H1 (cell line): ENCODE results near the gene EGFR. TPM values are rescaled to one million over a fixed set of nuclear protein-coding genes. Genes with fewer than 3 reads are reported as not detected.

ENCODE experiments used
- CTCF ChIA-PET: fragments of 300-600 bp; sonication (Branson Sonifier 250); formaldehyde crosslinking; loops from one replicate; lab custom pipeline; 2021; ENCODE audit not compliant: partially characterized antibody; lab: Charles Lee
- POLR2A ChIA-PET: fragments of 300-600 bp; sonication (Branson Sonifier 250); formaldehyde crosslinking; loops from one replicate; lab custom pipeline; 2021; ENCODE audit warnings: inconsistent platforms; ENCODE audit not compliant: partially characterized antibody; lab: Charles Lee
- DNase-seq, 2 experiments: peaks; one replicate each; pipeline versions ENCODE4 v3.0.0 to v3.0.0-alpha.2; 2010 to 2022; ENCODE audit warnings: low spot score in 2 of 2, low read depth in 1 of 2, mixed read lengths in 1 of 2
- FAIRE-seq: peaks from 2 replicates; lab custom pipeline; 2011; peaks lifted over from hg19 to GRCh38; lab: Jason Lieb, UNC
- H2AFZ ChIP-seq: 2 replicates; pipeline ENCODE4 v1.8.1; 2012; ENCODE audit warnings: low read length, inconsistent platforms
- H2AK5ac ChIP-seq: 2 replicates; pipeline ENCODE4 v1.6.1; 2013; ENCODE audit warnings: low read depth, low read length
- H2BK120ac ChIP-seq: replicated peaks from 2 replicates; pipeline ENCODE3; 2013; ENCODE audit warnings: low read depth, low read length, inconsistent platforms
- H2BK12ac ChIP-seq: 2 replicates; pipeline ENCODE4 v1.6.1; 2013; ENCODE audit warnings: low read depth, low read length
- H2BK15ac ChIP-seq: 2 replicates; pipeline ENCODE4 v1.6.1; 2013; ENCODE audit warnings: low read length
- H2BK20ac ChIP-seq: 2 replicates; pipeline ENCODE4 v1.6.1; 2013; ENCODE audit warnings: low read length
- H2BK5ac ChIP-seq: 2 replicates; pipeline ENCODE4 v1.6.1; 2013; ENCODE audit warnings: low read depth, low read length
- H3K14ac ChIP-seq: 2 replicates; pipeline ENCODE4 v1.6.1; 2013; ENCODE audit warnings: inconsistent platforms; ENCODE audit not compliant: insufficient read length
- H3K18ac ChIP-seq: 2 replicates; pipeline ENCODE4 v1.6.1; 2013; ENCODE audit warnings: low read length; ENCODE audit errors: extremely low read depth
- H3K23ac ChIP-seq: 2 replicates; pipeline ENCODE4 v1.6.1; 2013; ENCODE audit warnings: inconsistent platforms; ENCODE audit not compliant: insufficient read length
- H3K23me2 ChIP-seq: 2 replicates; pipeline ENCODE4 v1.6.1; 2013; ENCODE audit warnings: low read depth, low read length
- H3K27ac ChIP-seq: 2 replicates; pipeline ENCODE4 v1.6.1; 2011; ENCODE audit warnings: low read depth, low read length, inconsistent platforms
- H3K27me3 ChIP-seq, 4 experiments: replicated peaks in 1 of 4; 1 replicate in 1 of 4; 2 replicates in 3 of 4; pipeline versions ENCODE4 v1.6.1 to v1.8.1; 2011 to 2013; ENCODE audit warnings: low read length in 3 of 4, mild to moderate bottlenecking in 3 of 4, inconsistent platforms in 2 of 4, mixed read lengths in 2 of 4, moderate library complexity in 1 of 4; ENCODE audit not compliant: control insufficient read depth in 3 of 4, insufficient read depth in 3 of 4; ENCODE audit errors: extremely low read depth in 1 of 4
- H3K36me3 ChIP-seq, 4 experiments: 2 replicates each; pipeline versions ENCODE4 v1.6.1 to v1.8.1; 2011 to 2013; ENCODE audit warnings: mild to moderate bottlenecking in 4 of 4, low read length in 3 of 4, moderate library complexity in 2 of 4, control low read depth in 1 of 4, inconsistent platforms in 1 of 4; ENCODE audit not compliant: insufficient read depth in 4 of 4, control insufficient read depth in 2 of 4
- H3K4ac ChIP-seq: replicated peaks from 2 replicates; pipeline ENCODE3; 2013; ENCODE audit warnings: low read length, low read depth, mixed read lengths, inconsistent platforms; ENCODE audit not compliant: insufficient read length
- H3K4me1 ChIP-seq, 4 experiments: replicated peaks in 1 of 4; 1 replicate in 1 of 4; 2 replicates in 3 of 4; pipeline versions ENCODE4 v1.6.1 to v1.8.1; 2011 to 2013; ENCODE audit warnings: low read length in 3 of 4, inconsistent platforms in 2 of 4, mixed read lengths in 1 of 4; ENCODE audit not compliant: insufficient read depth in 4 of 4, control insufficient read depth in 3 of 4
- H3K4me2 ChIP-seq, 2 experiments: 2 replicates each; pipeline versions ENCODE4 v1.6.1 to v1.8.1; 2011 to 2013; ENCODE audit warnings: low read depth in 2 of 2, low read length in 2 of 2, control low read depth in 1 of 2, inconsistent platforms in 1 of 2, mild to moderate bottlenecking in 1 of 2; ENCODE audit not compliant: insufficient read depth in 1 of 2
- H3K4me3 ChIP-seq, 4 experiments: fragments of 200-600, 300-600 bp in 1 of 4; sonication (generic), shearing (Covaris generic), sonication (Bioruptor Twin) in 1 of 4; 2 replicates each; pipeline versions ENCODE4 v1.5.1 to v1.8.1; 2011 to 2016; ENCODE audit warnings: low read length in 4 of 4, low read depth in 3 of 4, control low read depth in 2 of 4, inconsistent platforms in 2 of 4, mild to moderate bottlenecking in 2 of 4, mixed read lengths in 1 of 4, moderate library complexity in 1 of 4; ENCODE audit not compliant: insufficient read depth in 2 of 4; ENCODE audit errors: extremely low read depth in 1 of 4
- H3K56ac ChIP-seq: replicated peaks from 2 replicates; pipeline ENCODE3; 2013; ENCODE audit warnings: low read depth, mild to moderate bottlenecking, mixed read lengths, low read length, inconsistent platforms; ENCODE audit not compliant: insufficient read length
- H3K79me1 ChIP-seq: 2 replicates; pipeline ENCODE4 v1.6.1; 2013; ENCODE audit warnings: low read depth, low read length, control low read depth
- H3K79me2 ChIP-seq, 2 experiments: 2 replicates each; pipeline versions ENCODE4 v1.6.1 to v1.8.1; 2012 to 2013; ENCODE audit warnings: low read length in 2 of 2, mild to moderate bottlenecking in 2 of 2, inconsistent platforms in 1 of 2; ENCODE audit not compliant: insufficient read depth in 2 of 2, control insufficient read depth in 1 of 2
- H3K9ac ChIP-seq, 4 experiments: replicated peaks in 1 of 4; 1 replicate in 1 of 4; 2 replicates in 3 of 4; pipeline versions ENCODE4 v1.6.1 to v1.8.1; 2011 to 2013; ENCODE audit warnings: low read depth in 3 of 4, low read length in 3 of 4, control low read depth in 2 of 4, mild to moderate bottlenecking in 2 of 4, moderate library complexity in 2 of 4, inconsistent platforms in 1 of 4; ENCODE audit errors: extremely low read depth in 1 of 4
- H3K9me3 ChIP-seq, 2 experiments: 2 replicates each; pipeline versions ENCODE4 v1.6.1 to v1.8.1; 2012 to 2013; ENCODE audit warnings: mild to moderate bottlenecking in 2 of 2, moderate library complexity in 2 of 2, control low read depth in 1 of 2, inconsistent platforms in 1 of 2, low read depth in 1 of 2, low read length in 1 of 2, mixed read lengths in 1 of 2; ENCODE audit not compliant: insufficient read depth in 2 of 2
- H4K20me1 ChIP-seq, 2 experiments: replicated peaks in 1 of 2; 2 replicates each; pipeline versions ENCODE3 to v1.8.1; 2011 to 2013; ENCODE audit warnings: inconsistent platforms in 2 of 2, low read length in 2 of 2, mild to moderate bottlenecking in 1 of 2; ENCODE audit not compliant: insufficient read depth in 2 of 2, control insufficient read depth in 1 of 2
- H4K5ac ChIP-seq: 2 replicates; pipeline ENCODE4 v1.6.1; 2013; ENCODE audit warnings: low read length, low read depth, mixed read lengths, inconsistent platforms; ENCODE audit not compliant: insufficient read length
- H4K8ac ChIP-seq: 2 replicates; pipeline ENCODE4 v1.8.0; 2013; ENCODE audit warnings: mild to moderate bottlenecking, moderate library complexity, low read length, inconsistent platforms; ENCODE audit not compliant: insufficient read depth; ENCODE audit errors: extremely low read depth
- H4K91ac ChIP-seq: replicated peaks from 2 replicates; pipeline ENCODE3; 2013; ENCODE audit warnings: low read length, mixed read lengths, inconsistent platforms; ENCODE audit not compliant: insufficient read length
- EGR1 ChIP-seq: IDR thresholded peaks from 2 replicates; pipeline ENCODE4 v1.6.1; 2011; ENCODE audit warnings: low read depth, low read length, borderline replicate concordance
- EP300 ChIP-seq, 2 experiments: IDR thresholded peaks; 1 replicate in 1 of 2; 2 replicates in 1 of 2; pipeline ENCODE4 v1.6.1; 2011 to 2012; ENCODE audit warnings: low read depth in 2 of 2, low read length in 2 of 2, mild to moderate bottlenecking in 2 of 2, borderline replicate concordance in 1 of 2, inconsistent platforms in 1 of 2, moderate library complexity in 1 of 2
- KDM1A ChIP-seq: fragments of 200-600, 300-600 bp; sonication (generic); IDR thresholded peaks from 2 replicates; pipeline ENCODE4 v1.7.1; 2016; ENCODE audit warnings: mild to moderate bottlenecking, low read length, borderline replicate concordance
- whole genome bisulfite sequencing, 2 experiments: shearing (Covaris generic) in 1 of 2; methylation state at CpG; one replicate each; pipeline versions ENCODE4 v1.1.6 to v1.1.7; 2013 to 2015; ENCODE audit warnings: low lambda C conversion rate in 2 of 2, mixed read lengths in 2 of 2, inconsistent platforms in 1 of 2, low coverage in 1 of 2, missing lambda C conversion rate in 1 of 2; ENCODE audit not compliant: insufficient replicate concordance in 2 of 2, insufficient coverage in 1 of 2, insufficient read length in 1 of 2; ENCODE audit errors: extremely low coverage in 1 of 2, missing lambda C conversion rate in 1 of 2; 5-methylcytosine and 5-hydroxymethylcytosine counted together
- polyA plus RNA-seq, 7 experiments: library from polyadenylated mRNA; depleted of rRNA in 3 of 7; stranded (reverse) in 5 of 7; unstranded in 2 of 7; fragments of >200 nt in 5 of 7; fragments of 200-250 nt in 2 of 7; gene quantifications; 1 replicate in 5 of 7; 2 replicates in 1 of 7; 4 replicates in 1 of 7; pipeline versions ENCODE4 v1.2.1 to v1.2.3, GENCODE V29; 2011 to 2013; ENCODE audit warnings: missing spikeins in 2 of 7, mixed read lengths in 2 of 7
- total RNA-seq: library from RNA; stranded (reverse); fragmentation: NEBNext Ultra II Directional; extraction: Animal tissue kit (Norgen Biotek cat#: 25700); gene quantifications from 2 replicates; pipeline ENCODE4 v1.2.1, GENCODE V29; 2021

EGFR gene
- total and polyA plus RNA-seq, 2 of the 8 experiments (the other 6 are each of a cell fraction or from before 2014, with no cell fraction given): 1.9 to 5.8 TPM

DNA sequence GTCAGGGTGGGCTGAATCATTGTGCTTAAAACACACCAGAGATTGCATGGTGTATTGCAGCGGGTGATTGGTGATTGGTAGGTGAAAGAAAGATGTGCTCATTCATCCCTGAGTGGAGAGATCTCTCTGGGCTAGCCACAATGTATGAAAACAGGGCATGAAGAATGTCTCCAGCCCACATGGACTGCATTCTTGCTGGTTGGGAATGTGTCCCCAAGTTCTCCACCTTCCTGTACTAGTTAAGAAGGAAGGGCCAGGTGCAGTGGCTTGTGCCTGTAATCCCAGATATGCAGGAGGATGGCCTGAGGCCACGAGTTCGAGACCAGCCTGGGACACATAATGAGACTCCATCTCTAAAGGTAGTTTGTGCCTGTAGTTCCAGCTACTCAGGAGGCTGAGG, 232.5 kb downstream of the EGFR start:
- ChIA-PET POLR2A (no interaction called here), CTCF (interaction anchor here (1.1 kb wide), 1 partner anchor 56 kb away, joined by 5 read pairs; no protein-coding TSS in a partner anchor)
- Histone ChIP-seq H3K14ac (no peak overlapping the region), H3K4me3 (no peak overlapping the region), H2BK5ac (no peak overlapping the region), H2BK12ac (no peak overlapping the region), H2BK120ac (no peak overlapping the region), H3K79me1 (no peaks in the 10 kb centered on the region), H3K79me2 (no peaks in the 10 kb centered on the region), H3K23ac (no peak overlapping the region), H2BK15ac (no peak overlapping the region), H4K5ac (no peak overlapping the region), H3K4me1 (peaks cover 0 to 4% (median 2%) of the 10 kb centered on the region in 4 experiments; a peak in 3 of 7 replicates), H3K27ac (no peak overlapping the region), H3K9me3 (no peaks in the 10 kb centered on the region), H2BK20ac (no peak overlapping the region), H3K56ac (no peak overlapping the region), H3K27me3 (peaks cover 11 to 35% (median 26%) of the 10 kb centered on the region in 4 experiments), H4K91ac (no peak overlapping the region), H3K18ac (no peak overlapping the region), H4K8ac (no peak overlapping the region), H3K4me2 (no peak overlapping the region), H2AK5ac (no peak overlapping the region), H3K9ac (no peak overlapping the region), H3K4ac (no peak overlapping the region), H4K20me1 (peaks cover 0 to 4% of the 10 kb centered on the region in 2 experiments), H3K23me2 (peaks cover 10% of the 10 kb centered on the region; the same call in 1 of the 2 replicates), H2AFZ (no peak overlapping the region), H3K36me3 (no peaks in the 10 kb centered on the region)
- DNase-seq: no peak
- TF ChIP-seq EP300 (IDR thresholded peaks at IDR 0.05; ENCODE audit: borderline replicate concordance in 1 of 2, low read depth in 2 of 2, low read length in 2 of 2): no peak
- TF ChIP-seq EGR1: no peak
- TF ChIP-seq KDM1A: no peak
- 91% methylated on average over 3 of the region's 3 CpGs; no CpG with 5 or more reads in 1 of the 2 experiments for WGBS, 2 experiments
- FAIRE-seq: no peak
